ENCODE results near the gene EGFR.

EGFR gene

DNA sequence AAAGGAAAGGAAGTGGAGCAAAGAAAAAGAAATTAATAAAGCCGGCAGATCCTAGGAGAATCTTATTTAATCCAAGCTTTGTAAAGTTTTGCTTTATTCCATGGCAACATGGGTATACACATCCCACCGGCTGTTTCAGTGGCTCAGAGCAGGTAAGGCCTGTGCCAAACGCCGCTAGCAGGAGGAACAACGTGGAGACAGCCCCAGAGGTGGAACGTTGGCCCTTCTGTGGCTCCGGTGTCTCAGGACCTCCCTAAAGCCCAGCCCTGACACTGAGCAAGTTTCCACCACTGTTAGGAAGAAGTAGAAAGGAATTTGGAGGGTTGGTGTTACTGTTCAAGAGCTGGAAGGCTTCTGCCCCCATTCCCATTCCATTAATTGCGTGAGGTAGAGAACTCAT, 52.0 kb downstream of the EGFR start:
- TF ChIP-seq, protein P1, sequence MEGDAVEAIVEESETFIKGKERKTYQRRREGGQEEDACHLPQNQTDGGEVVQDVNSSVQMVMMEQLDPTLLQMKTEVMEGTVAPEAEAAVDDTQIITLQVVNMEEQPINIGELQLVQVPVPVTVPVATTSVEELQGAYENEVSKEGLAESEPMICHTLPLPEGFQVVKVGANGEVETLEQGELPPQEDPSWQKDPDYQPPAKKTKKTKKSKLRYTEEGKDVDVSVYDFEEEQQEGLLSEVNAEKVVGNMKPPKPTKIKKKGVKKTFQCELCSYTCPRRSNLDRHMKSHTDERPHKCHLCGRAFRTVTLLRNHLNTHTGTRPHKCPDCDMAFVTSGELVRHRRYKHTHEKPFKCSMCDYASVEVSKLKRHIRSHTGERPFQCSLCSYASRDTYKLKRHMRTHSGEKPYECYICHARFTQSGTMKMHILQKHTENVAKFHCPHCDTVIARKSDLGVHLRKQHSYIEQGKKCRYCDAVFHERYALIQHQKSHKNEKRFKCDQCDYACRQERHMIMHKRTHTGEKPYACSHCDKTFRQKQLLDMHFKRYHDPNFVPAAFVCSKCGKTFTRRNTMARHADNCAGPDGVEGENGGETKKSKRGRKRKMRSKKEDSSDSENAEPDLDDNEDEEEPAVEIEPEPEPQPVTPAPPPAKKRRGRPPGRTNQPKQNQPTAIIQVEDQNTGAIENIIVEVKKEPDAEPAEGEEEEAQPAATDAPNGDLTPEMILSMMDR (IDR thresholded peaks at IDR 0.05; ENCODE audit: extremely low read depth, insufficient read depth, missing control alignments): no peak
- no peak for DNase-seq (ENCODE audit: low spot score)
- in situ Hi-C loops (cut with MboI; ENCODE audit: low pct_unique_long_range_greater_than_20kb, low sequenced_read_pairs, unreplicated experiment): no loop called here

DNA sequence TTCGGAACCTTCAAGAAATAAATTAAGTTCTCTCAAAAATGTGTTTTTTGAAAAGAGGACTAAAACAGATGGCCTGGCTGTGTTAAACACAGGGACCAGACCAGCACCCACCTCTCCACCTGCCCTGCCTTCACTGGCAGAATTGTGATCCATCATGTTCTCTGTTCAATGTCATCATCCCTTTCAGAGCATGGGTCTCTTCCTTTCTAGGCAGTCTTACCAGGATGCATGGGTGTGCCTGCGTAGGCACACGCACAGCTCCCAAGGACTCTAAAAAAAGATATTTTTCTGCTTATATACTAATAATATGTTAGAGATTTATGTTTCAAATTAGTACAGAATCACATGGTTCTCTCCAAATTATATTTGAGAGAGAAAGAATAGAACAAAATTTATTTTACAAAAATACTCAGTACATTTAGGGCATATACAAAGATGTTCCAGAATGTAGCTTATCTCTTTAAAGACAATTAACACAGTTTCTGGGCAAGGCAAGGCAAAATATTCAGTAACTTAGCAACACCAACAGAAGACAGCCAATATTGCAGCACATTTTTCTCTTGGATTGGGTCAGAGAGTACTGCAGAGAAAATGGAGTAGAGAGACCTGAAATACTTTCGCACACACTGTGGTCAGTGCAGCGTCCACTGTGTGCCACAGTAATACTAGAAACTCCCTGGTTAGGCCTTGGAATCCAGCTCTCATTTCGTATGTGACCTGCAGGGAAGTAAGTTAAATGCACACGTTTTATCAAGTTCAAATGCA, 52.8 kb downstream of the EGFR start:
- TF ChIP-seq, protein P1 (IDR thresholded peaks at IDR 0.05; ENCODE audit: extremely low read depth, insufficient read depth, missing control alignments): no peak
- DNase-seq (ENCODE audit: low spot score): no peak
- in situ Hi-C loops (cut with MboI; ENCODE audit: low pct_unique_long_range_greater_than_20kb, low sequenced_read_pairs, unreplicated experiment): no loop called here

DNA sequence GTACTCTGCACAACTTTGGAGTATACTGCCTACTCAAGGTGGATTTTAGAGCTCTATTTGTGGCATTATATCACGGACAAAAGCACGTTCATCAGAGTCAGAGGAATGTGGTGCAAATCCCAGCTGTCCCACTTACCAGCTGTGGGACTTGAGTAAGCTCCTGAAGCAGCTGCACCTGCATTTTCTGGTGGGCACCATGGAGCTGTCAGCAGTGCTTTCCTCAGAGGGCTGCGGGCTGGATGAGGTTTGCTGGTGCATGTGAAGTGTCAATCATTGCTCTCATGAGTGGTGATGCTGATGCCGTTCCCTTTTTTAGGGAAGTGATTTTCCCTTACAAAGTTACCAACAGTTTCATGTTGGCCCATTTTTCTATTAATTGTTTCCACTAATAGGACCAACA, 53.4 kb downstream of the EGFR start:
- in situ Hi-C loops (cut with MboI; ENCODE audit: low pct_unique_long_range_greater_than_20kb, low sequenced_read_pairs, unreplicated experiment): no loop called here
- TF ChIP-seq, protein P1 (IDR thresholded peaks at IDR 0.05; ENCODE audit: extremely low read depth, insufficient read depth, missing control alignments): no peak

DNA sequence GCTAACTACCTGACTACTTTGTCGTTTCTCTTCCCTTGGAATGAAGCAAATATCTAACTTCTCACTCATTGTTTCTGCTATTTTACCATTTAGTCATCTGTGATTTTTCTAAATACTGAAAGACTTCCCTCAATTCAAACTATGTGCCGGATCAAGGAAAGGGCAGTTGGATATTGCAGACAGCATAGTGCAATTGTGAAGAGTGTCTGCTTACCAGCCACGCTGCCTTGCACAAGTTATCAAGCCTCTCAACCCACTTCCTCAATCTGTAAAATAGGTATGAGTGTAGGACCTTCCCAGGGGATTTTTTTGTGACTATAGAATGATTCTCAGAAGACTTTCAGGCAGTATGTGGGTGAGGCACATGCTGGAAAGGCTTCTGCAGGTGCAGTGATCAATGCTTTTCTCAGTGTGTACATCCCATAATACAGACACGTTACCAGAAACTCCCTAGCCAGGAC, 54.3 kb downstream of the EGFR start:
- DNase-seq (ENCODE audit: low spot score): peak; percentile 68
- in situ Hi-C loops (cut with MboI; ENCODE audit: low pct_unique_long_range_greater_than_20kb, low sequenced_read_pairs, unreplicated experiment): no loop called here
- TF ChIP-seq, protein P1 (IDR thresholded peaks at IDR 0.05; ENCODE audit: extremely low read depth, insufficient read depth, missing control alignments): no peak

More for the DNA sequence above, 53.4 kb downstream of the EGFR start:
- no peak for DNase-seq (ENCODE audit: low spot score)

DNA sequence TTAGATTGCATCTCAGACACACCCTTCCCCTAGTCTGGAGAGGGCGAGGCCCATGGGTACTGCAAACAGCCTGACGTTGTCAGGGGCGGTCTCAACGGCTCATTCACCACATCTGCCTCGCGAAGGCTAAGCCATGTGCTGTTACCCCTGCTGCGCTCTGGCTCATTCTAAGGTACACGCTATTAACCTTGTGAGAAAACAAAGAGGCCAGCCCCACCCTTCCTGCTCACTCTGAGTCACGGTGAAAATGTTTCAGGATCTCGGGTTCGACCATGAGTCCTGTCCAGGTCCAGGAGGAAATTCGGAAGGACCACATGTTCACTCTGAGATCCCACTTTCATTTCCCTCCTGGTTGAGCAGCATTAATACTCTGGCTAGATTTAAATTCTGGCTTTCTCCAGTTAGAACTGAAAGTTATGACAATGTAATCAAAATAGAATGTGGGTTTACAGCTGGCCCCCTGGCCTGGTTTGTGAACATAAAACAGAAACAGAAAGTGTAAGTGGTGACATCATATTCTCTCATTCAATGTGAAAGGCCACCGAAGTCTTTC, 55.2 kb downstream of the EGFR start:
- TF ChIP-seq, protein P1 (IDR thresholded peaks at IDR 0.05; ENCODE audit: extremely low read depth, insufficient read depth, missing control alignments): no peak
- DNase-seq (ENCODE audit: low spot score): peak; percentile 78
- in situ Hi-C loops (cut with MboI; ENCODE audit: low pct_unique_long_range_greater_than_20kb, low sequenced_read_pairs, unreplicated experiment): no loop called here

DNA sequence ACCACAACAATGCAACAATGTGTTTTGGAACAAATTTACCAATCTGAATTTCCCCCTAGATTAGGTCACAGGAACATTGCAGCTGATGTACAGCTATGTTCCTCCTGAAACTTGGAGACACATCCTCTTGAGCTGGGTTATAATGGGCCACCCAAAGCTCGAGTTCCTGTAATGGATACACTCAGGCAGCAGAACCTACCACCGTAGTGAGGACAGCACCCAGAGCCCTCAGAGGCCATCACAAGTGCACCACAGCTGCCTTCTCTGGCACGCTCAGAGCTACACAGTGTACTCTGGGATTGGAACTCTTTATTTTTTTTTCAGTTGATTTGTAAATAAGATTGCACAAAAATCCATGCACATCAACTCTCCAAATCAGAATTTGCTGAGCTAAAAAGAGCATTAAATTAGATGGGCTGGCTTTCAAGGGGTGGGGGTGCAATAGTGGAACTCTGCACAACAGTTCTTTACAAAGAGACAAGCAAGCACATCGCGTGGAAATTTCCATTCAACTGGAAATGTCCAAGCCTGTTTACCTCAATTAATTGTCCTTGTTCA, 56.7 kb downstream of the EGFR start:
- DNase-seq (ENCODE audit: low spot score): no peak
- in situ Hi-C loops (cut with MboI; ENCODE audit: low pct_unique_long_range_greater_than_20kb, low sequenced_read_pairs, unreplicated experiment): no loop called here
- TF ChIP-seq, protein P1 (IDR thresholded peaks at IDR 0.05; ENCODE audit: extremely low read depth, insufficient read depth, missing control alignments): no peak
